ENCODE results near the gene ELL2.

The ELL2 gene

GRCh38 chr5:95984287-95984938 is 22.8 kb upstream of the ELL2 start:
- H3K27ac ChIP-seq, result no peak overlapping the region
- DNase-seq (ENCODE audit: low read depth, low spot score), result no peak

- no peak for DNase-seq (ENCODE audit: low read depth, low spot score)
- H3K27ac ChIP-seq, result no peak overlapping the region
These were observed 21.9 kb upstream of the ELL2 start for GRCh38 chr5:95983509-95983908.

DNA sequence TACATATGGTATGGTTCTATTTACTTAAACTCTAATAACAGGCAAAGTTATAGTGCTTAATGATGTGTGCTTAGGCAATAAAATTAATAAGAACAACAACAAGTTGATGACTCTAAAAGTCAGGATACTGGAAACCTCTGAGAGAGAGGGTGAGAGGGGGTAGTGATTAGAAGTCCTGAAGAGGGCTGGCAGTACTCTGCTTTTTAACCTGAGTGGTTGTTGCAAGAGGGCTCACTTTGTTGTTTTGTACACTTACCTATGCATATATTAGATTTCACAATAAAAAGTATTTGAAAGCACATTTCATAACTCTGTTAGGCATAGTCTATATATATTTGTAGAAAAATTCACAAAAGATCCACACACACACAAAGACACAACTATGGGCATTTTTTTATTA is 21.4 kb upstream of the ELL2 start:
- no peak for DNase-seq (ENCODE audit: low read depth, low spot score)
- H3K27ac ChIP-seq, result no peak overlapping the region

DNA sequence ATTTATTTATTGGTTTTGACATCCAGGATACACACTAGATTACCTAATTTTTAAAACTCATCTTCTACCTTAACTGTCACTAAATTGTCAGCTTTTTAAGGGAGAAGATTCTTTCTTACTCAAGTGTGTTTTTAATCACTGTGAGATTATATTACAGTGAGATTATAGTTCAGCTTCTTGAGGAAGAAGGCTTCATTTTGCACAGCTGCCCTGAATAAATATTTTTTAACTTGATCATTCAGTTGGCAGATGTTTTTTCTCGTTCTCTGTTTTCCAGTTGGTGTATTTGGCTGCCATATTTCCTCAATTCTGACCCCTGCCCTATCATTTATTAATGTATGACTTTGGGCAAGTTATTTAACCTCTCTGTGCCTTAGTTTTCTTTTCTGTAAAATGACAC is 15.0 kb upstream of the ELL2 start:
- no peak overlapping the region for H3K27ac ChIP-seq
- DNase-seq (ENCODE audit: low read depth, low spot score), result no peak

DNA sequence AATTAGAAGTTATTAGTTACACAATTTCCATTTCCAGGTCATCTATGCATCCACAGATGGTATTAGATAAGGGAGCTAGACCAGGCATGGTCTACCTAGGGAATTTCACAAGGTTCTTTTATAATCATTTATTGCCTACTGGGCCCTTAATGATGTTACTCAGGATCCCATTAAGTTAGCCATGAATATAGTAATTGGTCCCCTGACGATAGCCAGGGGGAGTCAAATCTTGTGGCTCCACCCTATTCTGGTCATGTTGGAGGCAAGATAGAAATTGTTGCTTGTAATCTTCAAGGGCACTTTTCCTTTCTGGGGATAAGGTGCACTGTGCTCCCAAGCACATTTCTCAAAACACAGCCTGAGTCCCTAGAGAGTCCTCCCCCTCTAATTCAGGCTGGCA is 14.1 kb upstream of the ELL2 start:
- DNase-seq (ENCODE audit: low read depth, low spot score), result no peak
- H3K27ac ChIP-seq, result no peak overlapping the region

GRCh38 chr5:95973793-95974325 is 12.2 kb upstream of the ELL2 start:
- no peak overlapping the region for H3K27ac ChIP-seq
- DNase-seq (ENCODE audit: low read depth, low spot score), result no peak

DNA sequence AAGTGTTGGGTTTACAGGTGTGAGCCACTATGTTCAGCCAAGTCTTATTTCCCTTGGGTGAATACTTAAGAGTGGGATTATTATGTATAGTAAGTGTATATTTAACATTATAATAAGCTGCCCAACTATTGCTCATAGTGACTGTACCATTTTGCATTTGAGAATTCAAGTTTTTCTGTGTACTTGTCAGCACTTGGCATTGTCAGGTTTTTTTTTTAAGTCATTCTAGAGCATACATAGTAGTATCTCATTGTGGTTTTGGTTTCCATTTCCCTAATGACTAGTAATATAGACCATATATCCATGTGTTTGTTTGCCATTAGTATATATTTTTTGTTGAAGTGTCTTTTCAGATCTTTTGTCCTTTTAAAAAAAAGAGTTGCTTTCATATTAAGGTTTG is 10.5 kb upstream of the ELL2 start:
- no peak overlapping the region for H3K27ac ChIP-seq
- DNase-seq (ENCODE audit: low read depth, low spot score), result no peak

- H3K27ac ChIP-seq, result no peak overlapping the region
- DNase-seq (ENCODE audit: low read depth, low spot score), result no peak
These were observed 8.7 kb upstream of the ELL2 start for GRCh38 chr5:95970359-95970704.

DNA sequence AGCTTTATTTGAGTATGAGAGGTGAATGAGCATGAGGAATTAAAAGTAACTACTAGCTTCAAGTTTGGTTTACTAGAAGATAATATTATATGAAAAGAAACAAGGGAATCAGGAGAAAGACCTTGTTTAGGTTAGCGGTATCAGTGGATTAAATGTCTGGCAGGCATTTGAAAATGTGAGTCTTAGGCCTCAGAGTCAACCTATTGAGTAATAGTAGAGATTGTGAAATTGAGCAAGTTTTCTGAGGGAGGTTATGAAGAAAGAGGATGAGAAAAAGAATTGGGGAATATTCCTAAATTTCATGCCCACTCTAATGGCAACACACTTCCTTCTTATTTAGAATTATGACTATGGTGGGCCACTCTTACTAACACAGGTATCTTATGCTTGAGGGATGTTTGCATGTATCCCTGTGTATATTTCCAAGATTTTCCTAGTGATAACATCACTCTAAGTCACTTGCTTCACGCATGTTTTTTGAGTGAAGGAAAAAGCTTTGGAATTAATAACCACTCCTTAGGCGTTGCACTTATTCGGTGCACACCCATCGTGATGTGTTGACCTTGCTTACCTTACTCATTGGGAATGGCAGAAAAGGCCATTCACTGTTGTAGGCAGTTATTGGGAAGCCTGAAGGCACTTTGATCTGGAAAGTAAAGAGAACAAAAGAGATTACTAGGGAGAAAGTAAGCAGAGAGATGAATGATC is 8.2 kb upstream of the ELL2 start:
- no peak overlapping the region for H3K27ac ChIP-seq
- no peak for DNase-seq (ENCODE audit: low read depth, low spot score)

DNA sequence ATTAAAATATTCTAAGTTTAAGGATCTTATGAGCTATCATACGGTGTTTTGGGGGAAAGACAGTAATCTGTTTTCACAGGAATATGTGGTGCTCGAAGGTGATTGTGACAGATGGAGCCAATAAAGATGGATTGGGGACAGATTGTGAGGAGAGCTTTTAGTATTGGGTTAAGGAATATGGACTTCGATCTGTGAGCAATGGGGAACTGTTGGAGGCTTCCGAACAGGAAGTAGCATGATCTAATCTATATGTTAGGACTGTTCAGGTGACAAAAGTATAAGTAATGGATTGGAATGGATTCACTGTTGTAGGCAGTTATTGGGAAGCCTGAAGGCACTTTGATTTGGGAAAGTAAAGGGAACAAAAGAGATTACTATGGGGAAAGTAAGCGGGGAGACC is 7.4 kb upstream of the ELL2 start:
- H3K27ac ChIP-seq, result no peak overlapping the region
- no peak for DNase-seq (ENCODE audit: low read depth, low spot score)

DNA sequence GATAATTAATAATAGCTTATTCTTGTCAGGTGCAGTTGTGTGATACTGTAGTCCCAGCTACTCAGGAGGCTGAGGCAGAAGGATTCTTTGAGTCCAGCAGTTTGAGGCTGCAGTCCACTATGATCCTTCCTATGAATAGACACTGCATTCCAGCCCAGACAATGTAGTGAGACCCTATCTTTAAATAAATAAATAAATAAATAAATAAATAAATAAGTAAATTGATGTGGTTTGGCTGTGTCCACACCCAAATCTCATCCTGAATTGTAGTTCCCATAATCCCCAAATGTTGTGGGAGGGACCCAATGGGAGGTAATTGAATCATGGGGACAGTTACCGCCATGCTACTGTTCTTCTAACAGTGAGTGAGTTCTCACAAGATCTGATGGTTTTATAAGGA is 5.6 kb upstream of the ELL2 start:
- no peak overlapping the region for H3K27ac ChIP-seq
- DNase-seq (ENCODE audit: low read depth, low spot score), result no peak

DNA sequence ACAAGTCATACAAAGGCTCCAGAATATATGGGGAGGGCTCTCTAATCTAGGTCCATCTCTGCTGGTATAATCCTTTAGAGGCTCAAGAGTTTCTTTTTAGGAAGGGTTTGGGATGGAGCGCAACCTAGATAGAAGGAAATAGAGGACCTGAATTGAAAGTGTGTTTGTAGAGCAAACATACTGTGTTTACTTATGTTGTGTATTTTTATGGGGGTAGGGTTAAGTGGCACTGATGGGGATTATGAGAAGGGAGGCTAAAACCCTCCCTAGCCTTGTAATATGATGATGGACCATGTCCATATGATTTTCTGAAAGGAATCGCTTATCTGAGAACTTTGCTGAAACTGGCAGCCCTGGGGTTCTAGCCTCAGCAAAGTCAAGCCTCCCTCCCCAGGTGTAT is 4.4 kb upstream of the ELL2 start:
- no peak for DNase-seq (ENCODE audit: low read depth, low spot score)
- H3K27ac ChIP-seq, result no peak overlapping the region

GRCh38 chr5:95963650-95964410 is 2.2 kb upstream of the ELL2 start:
- peak; percentile 37 for DNase-seq (ENCODE audit: low read depth, low spot score)
- H3K27ac ChIP-seq, result peak overlapping the region; percentile 96

DNA sequence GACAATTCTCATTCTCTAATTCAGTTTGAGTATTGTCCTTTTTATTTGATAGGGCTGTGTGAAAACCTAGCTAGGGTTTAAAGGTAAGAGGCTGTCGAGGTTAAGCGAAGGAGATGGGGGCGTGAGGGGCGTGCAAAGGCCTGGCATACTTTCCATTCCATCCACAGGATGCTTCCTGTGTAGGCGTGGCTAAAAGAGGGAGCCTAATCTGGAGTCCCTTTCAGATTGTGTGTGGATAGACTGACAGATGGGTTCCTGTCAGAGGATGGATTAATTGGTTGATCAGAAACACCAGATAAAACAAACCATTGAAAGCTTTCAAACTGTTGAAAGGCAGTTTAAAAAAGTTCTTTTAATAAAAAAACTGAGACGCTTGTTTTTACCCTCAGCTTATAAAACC is 1.1 kb upstream of the ELL2 start:
- peak overlapping the region; percentile 96 for H3K27ac ChIP-seq
- DNase-seq (ENCODE audit: low read depth, low spot score), result no peak

- DNase-seq (ENCODE audit: low read depth, low spot score), result no peak
- H3K27ac ChIP-seq, result peak overlapping the region; percentile 96
These were observed 773 bp upstream of the ELL2 start for GRCh38 chr5:95962475-95962773.

GRCh38 chr5:95960667-95961616 is 709 bp downstream of the ELL2 start:
- no peak for DNase-seq (ENCODE audit: low read depth, low spot score)
- H3K27ac ChIP-seq, result peak overlapping the region; percentile 96

DNA sequence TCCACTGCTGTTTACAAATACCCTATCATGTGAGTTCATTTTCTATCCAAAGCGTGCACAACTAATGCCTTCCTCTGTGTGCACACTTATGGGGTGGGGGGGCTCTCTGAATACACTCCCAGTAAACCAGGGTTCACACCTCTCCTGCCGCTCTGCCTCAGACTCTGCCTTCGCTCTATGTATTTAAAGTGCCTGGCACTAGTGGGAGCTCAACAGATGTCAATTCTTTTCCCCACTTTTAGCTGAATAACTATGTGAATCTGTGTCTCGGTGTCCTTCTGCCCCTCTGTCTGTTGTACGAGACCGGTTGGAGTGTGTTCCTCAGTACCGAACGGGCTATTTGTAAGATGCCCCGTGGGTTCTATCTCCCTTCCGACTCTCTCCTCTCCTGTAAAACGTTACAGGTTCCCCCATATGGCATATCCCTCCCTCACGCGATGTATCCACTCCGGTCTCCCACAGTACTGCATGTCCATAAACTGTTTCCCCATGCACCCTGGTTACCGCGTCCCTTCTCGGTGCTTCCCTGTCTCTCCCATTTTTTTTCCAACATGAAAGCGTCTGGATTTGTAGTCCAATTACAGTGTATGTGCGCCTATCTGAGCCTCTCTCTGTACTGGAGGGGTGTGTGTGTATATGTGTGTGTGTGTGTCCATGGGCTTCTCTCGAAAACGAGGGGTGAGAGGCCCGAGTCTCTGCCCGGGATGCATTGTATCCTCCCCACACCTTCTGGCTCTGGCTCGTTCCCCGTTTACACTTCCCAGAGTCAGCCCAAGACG is 1.6 kb downstream of the ELL2 start:
- peak overlapping the region; percentile 96 for H3K27ac ChIP-seq
- no peak for DNase-seq (ENCODE audit: low read depth, low spot score)

GRCh38 chr5:95959051-95959887 is 2.4 kb downstream of the ELL2 start:
- DNase-seq (ENCODE audit: low read depth, low spot score), result no peak
- peak overlapping the region; percentile 96 for H3K27ac ChIP-seq

Data from epithelial cell of prostate (primary cell).